C4-2B (cell line): ENCODE results near the gene CMTM3.
"Not testable (repeated sequence)": the region's sequence is repeated elsewhere in the genome, so short reads cannot be mapped to it uniquely, and the experiment has no call there.

Experiments
- H3K27ac ChIP-seq: fragments of 450-650 bp; 2 replicates; pipeline ENCODE4 v1.5.1; 2017
- CTCF ChIP-seq: fragments of 450-650 bp; conservative IDR thresholded peaks from 2 replicates; pipeline ENCODE4 v1.5.1; 2017; ENCODE audit warnings: mild to moderate bottlenecking
- ZFX ChIP-seq: fragments of 450-650 bp; IDR thresholded peaks from 2 replicates; pipeline ENCODE4 v1.6.1; 2017

CMTM3 gene

DNA sequence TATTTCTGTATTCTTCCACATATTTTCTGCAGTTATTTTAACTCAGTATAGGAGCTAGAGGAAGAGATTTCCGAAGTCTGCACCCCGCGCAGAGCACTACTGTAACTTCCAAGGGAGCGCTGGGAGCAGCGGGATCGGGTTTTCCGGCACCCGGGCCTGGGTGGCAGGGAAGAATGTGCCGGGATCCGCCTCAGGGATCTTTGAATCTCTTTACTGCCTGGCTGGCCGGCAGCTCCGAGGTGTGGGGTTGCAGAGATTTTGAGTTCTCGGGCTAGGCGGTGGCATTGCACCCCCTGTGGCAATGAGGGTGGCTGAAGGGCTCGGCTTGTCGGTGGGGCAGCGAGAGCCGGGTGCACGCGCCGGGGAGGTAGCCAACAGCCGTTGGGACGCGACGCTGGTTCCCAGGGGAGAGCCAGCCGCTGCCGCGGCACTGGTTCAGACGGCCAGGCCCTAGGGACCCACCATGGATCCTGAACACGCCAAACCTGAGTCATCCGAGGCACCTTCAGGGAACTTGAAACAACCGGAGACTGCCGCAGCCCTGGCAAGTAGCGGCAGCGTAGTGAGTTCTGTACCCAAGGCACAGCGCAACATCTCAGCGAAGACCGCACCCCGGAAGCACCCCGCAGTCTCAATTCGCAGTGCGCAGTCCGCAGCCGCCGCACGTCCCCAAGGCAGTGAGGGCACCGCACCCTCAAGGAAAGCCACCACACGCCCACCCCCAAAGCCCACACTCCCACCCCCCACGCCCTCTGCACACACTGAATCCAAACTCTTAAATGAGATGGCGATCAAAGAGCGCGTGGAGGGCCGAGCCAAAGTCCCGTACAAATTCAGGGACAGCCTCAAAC is 38.2 kb upstream of the CMTM3 start, which contains the start of gene CMTM1:
CMTM1 (plus strand) TSS at position 389 of the 851 bp plus-strand sequence; CDS start at position 464, 75 bp downstream.
- TF ChIP-seq CTCF (no peak), ZFX (no peak)
- H3K27ac ChIP-seq, result no peak within 1 kb of the TSS

DNA sequence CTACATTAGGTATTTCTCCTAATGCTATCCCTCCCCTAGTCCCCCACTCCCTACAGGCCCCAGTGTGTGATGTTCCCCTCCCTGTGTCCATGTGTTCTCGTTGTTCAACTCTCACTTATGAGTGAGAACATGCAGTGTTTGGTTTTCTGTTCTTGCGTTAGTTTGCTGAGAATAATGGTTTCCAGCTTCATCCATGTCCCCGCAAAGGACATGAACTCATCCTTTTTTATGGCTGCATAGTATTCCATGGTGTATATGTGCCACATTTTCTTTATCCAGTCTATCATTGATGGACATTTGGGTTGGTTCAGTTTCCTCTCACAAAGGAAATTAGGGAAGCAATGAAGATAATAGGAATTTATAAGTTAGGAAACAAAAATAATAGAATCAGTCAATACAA is 37.2 kb upstream of the CMTM3 start:
- not testable (repeated sequence) for H3K27ac ChIP-seq

GRCh38 chr16:66568355-66568754 is 36.1 kb upstream of the CMTM3 start:
- TF ChIP-seq CTCF (no peak), ZFX (no peak)
- no peak overlapping the region for H3K27ac ChIP-seq

DNA sequence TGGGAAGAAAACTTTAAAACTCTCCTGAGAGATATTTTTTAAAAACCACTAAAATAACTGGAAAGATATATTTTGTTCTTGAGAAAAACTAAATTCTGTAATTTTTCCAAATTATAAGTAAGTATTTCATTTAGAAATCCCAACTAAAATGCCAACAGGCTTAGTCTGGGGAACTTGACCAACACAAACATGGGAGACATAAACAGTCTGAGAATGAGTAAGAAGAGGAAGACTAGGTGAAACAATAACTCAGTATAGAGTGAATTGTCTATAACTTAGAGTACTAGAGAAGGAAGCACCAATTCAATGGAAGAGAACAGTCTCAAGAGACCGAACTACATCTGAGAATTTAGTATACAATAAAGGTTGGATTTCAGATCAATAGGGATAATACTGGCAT is 35.4 kb upstream of the CMTM3 start:
- no peak for TF ChIP-seq CTCF
- no peak for TF ChIP-seq ZFX
- H3K27ac ChIP-seq, result no peak overlapping the region

GRCh38 chr16:66569827-66570405 is 34.6 kb upstream of the CMTM3 start:
- no peak overlapping the region for H3K27ac ChIP-seq
- TF ChIP-seq CTCF (no peak), ZFX (no peak)

- TF ChIP-seq CTCF (no peak), ZFX (no peak)
- H3K27ac ChIP-seq, result no peak overlapping the region
These were observed 32.1 kb upstream of the CMTM3 start for GRCh38 chr16:66572356-66572755.

DNA sequence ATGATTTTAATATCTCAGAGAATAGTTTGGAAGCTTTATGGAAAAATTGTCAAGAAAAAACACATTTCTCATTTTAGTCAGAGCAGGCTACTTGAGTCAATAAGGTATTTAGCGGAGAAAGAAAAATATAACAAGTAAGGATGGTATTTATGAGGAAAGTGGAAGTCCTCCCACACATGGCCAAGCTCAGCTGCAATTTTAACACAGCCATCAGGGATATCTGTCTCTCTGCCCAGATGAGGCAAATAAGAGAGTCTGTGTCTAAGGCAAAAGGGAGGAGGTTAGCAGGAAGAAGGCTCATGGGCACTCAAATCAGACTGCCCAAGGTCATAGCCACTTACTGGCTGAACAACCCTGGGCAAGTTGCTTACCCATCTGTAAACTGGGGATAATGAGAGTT is 30.4 kb upstream of the CMTM3 start:
- TF ChIP-seq ZFX, result no peak
- no peak for TF ChIP-seq CTCF
- no peak overlapping the region for H3K27ac ChIP-seq
